H1 (cell line): ENCODE results near the gene RNU5D-1. TPM values are rescaled to one million over a fixed set of nuclear protein-coding genes. Genes with fewer than 3 reads are reported as not detected.

Experiments used
- ATF2 ChIP-seq: IDR thresholded peaks from 2 replicates; pipeline ENCODE4 v1.6.1; 2012; ENCODE audit warnings: low read length, inconsistent platforms
- CEBPB ChIP-seq: IDR thresholded peaks from 2 replicates; pipeline ENCODE4 v1.6.1; 2012; ENCODE audit warnings: low read depth, low read length
- E2F6 ChIP-seq: IDR thresholded peaks from 2 replicates; pipeline ENCODE4 v1.6.1; 2012; ENCODE audit warnings: inconsistent platforms
- FOSL1 ChIP-seq: IDR thresholded peaks from 2 replicates; pipeline ENCODE4 v1.6.1; 2011; ENCODE audit warnings: mild to moderate bottlenecking, low read depth, low read length, moderate library complexity; ENCODE audit not compliant: insufficient read depth
- KDM5A ChIP-seq: fragments of 200-600 bp; IDR thresholded peaks from 2 replicates; pipeline ENCODE4 v1.7.1; 2012; ENCODE audit warnings: mild to moderate bottlenecking, low read length, inconsistent platforms, mixed read lengths
- MAFK ChIP-seq: IDR thresholded peaks from 2 replicates; pipeline ENCODE4 v1.6.1; 2012; ENCODE audit warnings: low read depth, mild to moderate bottlenecking, improper control_type of control experiment, low read length
- SUZ12 ChIP-seq: fragments of 200-600 bp; sonication (generic); IDR thresholded peaks from 2 replicates; pipeline ENCODE4 v1.6.1; 2012; ENCODE audit warnings: mild to moderate bottlenecking, inconsistent platforms, low read length, moderate library complexity, mixed read lengths
- TAF1 ChIP-seq: IDR thresholded peaks from 2 replicates; pipeline ENCODE4 v1.6.1; 2011; ENCODE audit warnings: mild to moderate bottlenecking, low read depth, low read length
- polyA plus RNA-seq, 7 experiments: library from polyadenylated mRNA; depleted of rRNA in 3 of 7; stranded (reverse) in 5 of 7; unstranded in 2 of 7; fragments of >200 nt in 5 of 7; fragments of 200-250 nt in 2 of 7; gene quantifications; 1 replicate in 5 of 7; 2 replicates in 1 of 7; 4 replicates in 1 of 7; pipeline versions ENCODE4 v1.2.1 to v1.2.3, GENCODE V29; 2011 to 2013; ENCODE audit warnings: missing spikeins in 2 of 7, mixed read lengths in 2 of 7
- total RNA-seq: library from RNA; stranded (reverse); fragmentation: NEBNext Ultra II Directional; extraction: Animal tissue kit (Norgen Biotek cat#: 25700); gene quantifications from 2 replicates; pipeline ENCODE4 v1.2.1, GENCODE V29; 2021

Gene RNU5D-1
- total and polyA plus RNA-seq, 2 of the 8 experiments (the other 6 are each of a cell fraction or from before 2014, with no cell fraction given), result under 0.01 TPM; not detected in 1

GRCh38 chr1:44685218-44685617 is 45.8 kb downstream of the RNU5D-1 start (continued):
- TF ChIP-seq ATF2, result no peak
- TF ChIP-seq CEBPB, result no peak
- TF ChIP-seq TAF1, result no peak
- TF ChIP-seq E2F6, result no peak
- TF ChIP-seq MAFK, result no peak
- no peak for TF ChIP-seq SUZ12
- no peak for TF ChIP-seq KDM5A
- TF ChIP-seq FOSL1, result no peak
